ENCODE data around the gene FEM1A. TPM values are rescaled to one million over a fixed set of nuclear protein-coding genes. Genes with fewer than 3 reads are reported as not detected.

The FEM1A gene
- total and polyA plus RNA-seq, 10 of the 15 experiments (the other 5 are each of a cell fraction or from before 2014, with no cell fraction given), result 0.27 to 17.4 (median 3.8) TPM

DNA sequence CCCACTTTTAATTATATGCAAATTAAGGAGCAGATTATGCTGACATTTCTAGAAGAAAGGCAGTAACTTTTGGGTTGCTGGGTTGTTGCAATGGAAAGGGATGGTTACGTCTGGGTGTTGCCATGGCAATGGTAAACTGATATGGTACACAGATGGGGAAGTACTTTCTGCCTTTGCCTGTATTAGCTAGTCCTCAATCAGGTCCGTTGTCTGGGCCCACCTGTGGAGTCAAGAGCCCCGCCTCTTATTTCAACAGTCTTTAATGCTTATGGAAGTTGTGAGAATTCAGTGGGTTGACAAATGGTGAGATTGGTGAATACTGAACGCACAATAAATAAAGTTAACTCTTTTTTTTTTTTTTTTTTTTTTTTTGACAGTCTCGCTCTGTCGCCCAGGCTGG, 37.3 kb upstream of the FEM1A start:
- Histone ChIP-seq H3K4me3 (no peak overlapping the region), H3K79me2 (ENCODE audit: control insufficient read depth, insufficient read depth, low read length) (no peaks in the 10 kb centered on the region), H3K27me3 (replicated peaks in 1 of 2; ENCODE audit: control insufficient read depth in 2 of 2, insufficient read depth in 2 of 2, low read length in 1 of 2) (no peaks in the 10 kb centered on the region), H3K36me3 (ENCODE audit: control insufficient read depth in 2 of 2, insufficient read depth in 2 of 2, low read length in 1 of 2) (no peaks in the 10 kb centered on the region), H3K27ac (ENCODE audit: control insufficient read depth, insufficient read depth) (no peak overlapping the region), H4K20me1 (ENCODE audit: control insufficient read depth, insufficient read depth) (no peaks in the 10 kb centered on the region), H3K4me1 (ENCODE audit: control insufficient read depth, insufficient read depth, low read length) (no peaks in the 10 kb centered on the region), H3K9ac (ENCODE audit: control insufficient read depth, insufficient read depth, low read length) (no peak overlapping the region), H3K4me2 (ENCODE audit: control insufficient read depth, insufficient read depth) (no peak overlapping the region), H2AFZ (ENCODE audit: control insufficient read depth, low read depth, low read length) (no peak overlapping the region), H3K9me3 (replicated peaks; ENCODE audit: control insufficient read depth, insufficient read depth, low read length) (no peaks in the 10 kb centered on the region)
- POLR2A ChIA-PET, result interaction anchor here (0.7 kb wide), 1 partner anchor 91 kb away, joined by 5 read pairs; no protein-coding TSS in a partner anchor
- SMC1A ChIA-PET (ENCODE audit: uncharacterized antibody, unreplicated experiment), result no interaction called here
- intact Hi-C loops (cut with micrococcal nuclease; ENCODE audit: unreplicated experiment), result no loop called here
- ATAC-seq (no peak), FAIRE-seq (no peak), DNase-seq (ENCODE audit: low read depth, low spot score) (no peak)
- in situ Hi-C loops (cut with MboI), result no loop called here
- RAD21 ChIA-PET (ENCODE audit: unreplicated experiment), result no interaction called here
- TF ChIP-seq ZNF207 (IDR thresholded peaks at IDR 0.05; ENCODE audit: borderline replicate concordance) (no peak), BCL3 (IDR thresholded peaks at IDR 0.05; ENCODE audit: borderline replicate concordance, insufficient read depth, low read depth, low read length, poor library complexity, severe bottlenecking) (no peak)
- TF ChIP-seq, protein P1, sequence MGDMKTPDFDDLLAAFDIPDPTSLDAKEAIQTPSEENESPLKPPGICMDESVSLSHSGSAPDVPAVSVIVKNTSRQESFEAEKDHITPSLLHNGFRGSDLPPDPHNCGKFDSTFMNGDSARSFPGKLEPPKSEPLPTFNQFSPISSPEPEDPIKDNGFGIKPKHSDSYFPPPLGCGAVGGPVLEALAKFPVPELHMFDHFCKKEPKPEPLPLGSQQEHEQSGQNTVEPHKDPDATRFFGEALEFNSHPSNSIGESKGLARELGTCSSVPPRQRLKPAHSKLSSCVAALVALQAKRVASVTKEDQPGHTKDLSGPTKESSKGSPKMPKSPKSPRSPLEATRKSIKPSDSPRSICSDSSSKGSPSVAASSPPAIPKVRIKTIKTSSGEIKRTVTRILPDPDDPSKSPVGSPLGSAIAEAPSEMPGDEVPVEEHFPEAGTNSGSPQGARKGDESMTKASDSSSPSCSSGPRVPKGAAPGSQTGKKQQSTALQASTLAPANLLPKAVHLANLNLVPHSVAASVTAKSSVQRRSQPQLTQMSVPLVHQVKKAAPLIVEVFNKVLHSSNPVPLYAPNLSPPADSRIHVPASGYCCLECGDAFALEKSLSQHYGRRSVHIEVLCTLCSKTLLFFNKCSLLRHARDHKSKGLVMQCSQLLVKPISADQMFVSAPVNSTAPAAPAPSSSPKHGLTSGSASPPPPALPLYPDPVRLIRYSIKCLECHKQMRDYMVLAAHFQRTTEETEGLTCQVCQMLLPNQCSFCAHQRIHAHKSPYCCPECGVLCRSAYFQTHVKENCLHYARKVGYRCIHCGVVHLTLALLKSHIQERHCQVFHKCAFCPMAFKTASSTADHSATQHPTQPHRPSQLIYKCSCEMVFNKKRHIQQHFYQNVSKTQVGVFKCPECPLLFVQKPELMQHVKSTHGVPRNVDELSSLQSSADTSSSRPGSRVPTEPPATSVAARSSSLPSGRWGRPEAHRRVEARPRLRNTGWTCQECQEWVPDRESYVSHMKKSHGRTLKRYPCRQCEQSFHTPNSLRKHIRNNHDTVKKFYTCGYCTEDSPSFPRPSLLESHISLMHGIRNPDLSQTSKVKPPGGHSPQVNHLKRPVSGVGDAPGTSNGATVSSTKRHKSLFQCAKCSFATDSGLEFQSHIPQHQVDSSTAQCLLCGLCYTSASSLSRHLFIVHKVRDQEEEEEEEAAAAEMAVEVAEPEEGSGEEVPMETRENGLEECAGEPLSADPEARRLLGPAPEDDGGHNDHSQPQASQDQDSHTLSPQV (IDR thresholded peaks at IDR 0.05), result no peak
- CTCF ChIA-PET, result interaction anchor here (1.0 kb wide), 1 partner anchor 22 kb away, joined by 4 read pairs; no protein-coding TSS in a partner anchor
- BruUV-seq (replicated peaks), result no TSS peak
- WGBS (ENCODE audit: insufficient coverage, insufficient replicate concordance, low lambda C conversion rate, missing lambda C conversion rate), result 34% methylated on average over 4 of the region's 6 CpGs

Data from GM12878 (cell line).